ENCODE results near the gene URB1.
"Not testable (repeated sequence)": the region's sequence is repeated elsewhere in the genome, so short reads cannot be mapped to it uniquely, and the experiment has no call there.

Gene URB1

DNA sequence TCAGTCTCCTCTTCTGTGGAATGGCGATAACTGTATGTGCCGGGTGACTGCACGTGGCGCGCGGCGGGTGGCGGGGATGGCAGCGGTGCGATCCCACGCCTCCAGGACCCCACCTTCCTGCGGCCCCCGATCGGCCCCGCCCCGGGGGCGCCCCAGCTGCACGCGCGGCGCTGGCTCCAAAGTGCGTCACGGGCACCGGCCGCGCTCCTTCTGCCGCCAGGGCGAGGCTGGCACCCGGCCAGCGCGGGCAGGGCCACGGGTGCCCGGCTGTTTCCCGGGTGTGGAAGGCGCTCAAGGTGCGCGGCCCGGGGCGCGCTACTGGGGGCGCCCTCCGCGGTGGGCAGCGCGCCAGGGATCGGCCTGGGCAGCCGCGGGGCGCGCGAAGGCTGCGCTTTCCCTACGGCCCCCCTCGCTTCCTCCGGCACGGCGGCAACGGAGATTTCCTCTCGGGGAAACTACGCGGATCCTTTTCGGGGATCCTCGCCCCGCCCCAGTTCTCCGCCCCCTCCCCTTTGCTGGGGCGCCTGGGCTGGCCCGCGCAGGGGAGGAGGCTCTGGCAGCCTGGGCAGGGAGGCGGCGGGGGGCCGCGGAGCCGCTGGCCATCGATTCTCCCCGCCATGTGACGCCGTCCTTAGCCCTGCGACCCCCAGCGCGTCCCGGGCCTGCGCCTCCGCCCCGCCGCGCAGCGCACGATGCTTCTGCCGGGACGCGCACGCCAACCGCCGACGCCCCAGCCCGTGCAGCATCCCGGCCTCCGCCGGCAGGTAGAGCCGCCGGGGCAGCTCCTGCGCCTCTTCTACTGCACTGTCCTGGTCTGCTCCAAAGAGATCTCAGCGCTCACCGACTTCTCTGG lies 19.6 kb upstream of the URB1 start, which contains the start of gene EVA1C:
Gene EVA1C, plus strand, starts transcription at position 545 of the 853 bp plus-strand sequence. Its CDS starts 148 bp downstream, at position 693.
- DNase-seq: peak; percentile 73

DNA sequence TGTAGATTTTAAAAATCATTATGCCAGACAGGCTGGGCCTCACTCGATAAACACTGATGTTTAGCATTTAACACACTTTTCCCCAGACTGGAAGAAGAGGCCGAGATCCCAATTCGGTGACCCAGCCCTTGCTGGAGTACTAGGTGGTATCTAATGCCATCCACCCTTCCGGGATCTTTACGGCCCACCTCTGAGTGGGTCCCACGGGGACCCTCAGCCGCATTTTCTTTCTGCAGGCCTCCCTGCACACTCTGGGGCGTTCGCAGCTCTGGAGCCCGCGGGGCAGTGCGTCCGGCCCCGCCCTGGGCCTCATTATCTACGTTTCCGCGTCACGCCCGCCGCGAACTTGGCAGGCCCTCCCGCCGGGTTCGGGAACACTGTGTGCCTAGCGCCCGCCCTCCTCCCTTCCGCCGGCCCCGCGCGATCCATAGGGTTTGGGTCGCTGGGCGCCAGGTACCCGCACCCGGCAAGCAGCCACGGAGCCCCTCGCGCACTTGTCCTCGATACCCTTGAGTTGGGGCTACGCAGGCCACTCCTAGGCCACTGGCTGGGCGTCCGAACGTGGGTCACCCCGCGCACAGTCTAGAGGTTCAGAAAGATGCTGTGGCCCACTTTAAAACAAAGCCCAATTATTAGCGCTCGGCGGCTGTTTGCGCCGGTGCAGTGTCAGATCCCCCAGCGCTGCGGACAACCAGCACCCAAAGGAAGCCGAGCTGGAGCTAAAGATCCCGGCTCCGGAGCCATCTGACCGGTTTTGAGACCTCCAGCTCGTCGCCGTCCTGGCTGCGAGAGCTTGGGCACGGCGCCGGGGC lies 18.7 kb upstream of the URB1 start:
- DNase-seq: peak; percentile 54

DNA sequence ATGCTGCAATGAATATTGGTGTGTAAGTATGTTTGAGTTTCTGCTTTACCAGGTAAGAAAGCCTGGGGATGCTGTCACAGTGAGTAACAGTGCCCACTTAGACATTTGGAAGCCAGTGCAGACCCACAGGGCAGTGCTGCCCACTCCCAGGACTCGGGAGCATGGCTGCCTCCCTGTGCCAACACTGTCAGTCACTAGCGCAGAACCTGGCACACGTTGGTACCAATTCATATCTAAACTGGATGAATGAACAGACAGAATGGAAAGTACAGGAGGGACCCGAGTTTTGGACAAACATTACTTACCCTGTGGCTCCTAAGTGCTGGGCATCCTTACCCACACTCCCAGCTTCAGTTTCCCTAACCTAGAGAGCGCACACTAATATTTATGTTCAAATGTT lies 18.1 kb upstream of the URB1 start:
- DNase-seq: no peak

DNA sequence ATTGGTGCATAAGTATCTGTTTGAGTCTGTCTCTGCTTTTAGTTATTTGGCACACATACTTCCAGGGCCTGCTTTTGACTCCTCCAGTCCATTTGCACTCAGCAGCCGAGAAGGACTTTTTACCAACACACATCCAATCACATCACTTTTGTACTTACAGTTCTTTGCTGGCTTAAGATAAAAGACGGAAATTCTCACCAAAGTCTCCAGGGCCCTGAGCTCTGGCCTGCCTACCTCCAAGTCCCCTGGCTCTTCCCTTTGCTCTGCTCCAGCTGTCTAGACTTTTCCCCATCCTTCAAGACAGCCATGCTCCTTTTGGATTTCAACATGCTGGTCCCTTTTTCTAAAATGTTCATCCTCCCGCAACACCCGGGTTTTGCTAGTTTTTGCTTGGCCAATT lies 17.5 kb upstream of the URB1 start:
- DNase-seq: no peak

DNA sequence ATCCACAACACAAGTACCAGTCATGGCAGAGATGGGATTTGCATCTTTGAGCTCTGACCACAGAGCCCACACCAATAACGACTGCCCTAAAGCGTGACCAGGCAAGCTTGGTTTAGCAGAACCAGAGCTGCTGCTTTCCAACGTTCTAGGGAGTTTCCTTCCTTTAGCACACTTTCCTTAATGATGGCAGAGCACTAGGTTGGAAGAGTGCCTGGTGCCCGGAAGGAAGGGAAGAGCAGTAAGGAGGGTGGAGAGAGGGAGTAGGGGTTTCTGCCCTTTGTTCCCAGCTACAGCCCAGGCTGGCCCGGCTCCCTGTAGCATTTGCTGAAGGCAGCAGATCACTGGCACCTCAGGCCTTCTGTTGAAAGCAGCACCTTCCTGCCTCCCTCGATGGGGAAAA lies 13.6 kb upstream of the URB1 start:
- DNase-seq: no peak

DNA sequence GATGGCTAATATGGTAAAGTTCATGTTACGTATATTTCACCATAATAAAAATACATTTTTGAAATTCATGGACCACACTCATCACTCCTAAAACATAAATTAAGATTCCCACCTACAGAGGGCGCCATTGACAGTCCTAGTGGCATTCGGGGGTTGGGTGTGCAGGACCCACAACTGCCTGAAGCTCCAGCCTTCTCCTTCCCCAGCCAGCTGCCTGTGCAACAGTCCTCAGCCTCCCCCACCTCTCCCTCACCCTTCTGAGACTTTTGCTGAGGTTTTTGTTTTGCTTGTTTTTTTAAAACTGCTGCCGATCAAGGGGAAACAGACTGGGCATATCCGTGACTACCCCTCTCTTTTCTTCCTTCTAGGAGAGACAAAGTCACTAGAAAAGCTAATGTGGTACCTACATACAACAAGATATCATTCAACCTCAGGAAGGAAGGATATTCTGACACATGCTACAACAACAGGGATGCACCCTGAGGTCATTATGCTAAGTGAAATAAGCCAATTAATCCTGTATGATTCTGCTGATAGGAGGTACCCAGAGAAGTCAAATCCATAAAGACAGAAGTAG lies 10.5 kb upstream of the URB1 start:
- peak; percentile 45 for DNase-seq

DNA sequence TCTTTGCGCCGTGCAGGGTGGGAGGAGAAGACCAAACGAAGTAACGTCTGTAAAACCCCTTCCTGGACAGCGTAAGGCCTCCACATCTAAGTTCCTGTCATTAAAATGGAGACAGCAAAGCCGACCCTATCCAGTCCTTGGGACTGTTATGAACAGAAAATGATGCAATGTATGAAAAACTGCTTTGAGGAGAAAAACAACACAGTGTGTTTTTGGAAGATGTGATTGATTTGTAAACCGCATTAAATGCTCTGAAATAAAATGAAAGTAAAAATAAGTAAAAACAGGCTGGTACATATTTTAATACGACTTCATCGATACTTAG lies 827 bp upstream of the URB1 start:
- no peak for DNase-seq

DNA sequence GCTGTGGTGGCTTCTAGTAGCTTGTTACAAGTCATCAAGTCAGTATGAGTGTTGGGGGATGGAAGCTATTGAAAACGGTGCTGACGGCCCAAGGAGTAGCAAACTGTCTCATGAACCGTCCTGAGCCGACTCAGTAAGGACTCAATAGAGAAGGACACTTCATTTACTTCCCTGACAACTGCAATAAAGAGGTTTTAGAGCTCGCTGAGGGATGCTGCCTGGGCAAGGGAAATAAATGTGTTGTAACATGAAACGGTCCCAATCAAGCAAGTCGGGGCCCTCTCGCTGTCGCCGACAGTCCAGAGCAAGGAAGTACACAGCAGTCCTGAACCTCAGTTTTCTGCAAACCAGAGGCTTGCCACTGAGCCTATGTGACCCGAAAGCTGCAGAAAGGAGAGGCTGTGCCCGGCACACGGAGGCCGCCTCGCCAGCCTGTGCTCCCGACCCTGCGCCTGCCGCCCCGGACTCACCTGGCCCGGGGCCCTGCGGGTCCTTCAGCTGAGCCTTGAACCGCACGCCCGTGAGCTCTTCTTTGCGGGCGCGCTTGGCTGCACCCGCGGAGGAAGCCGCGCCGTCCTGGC lies 423 bp downstream of the URB1 start:
- DNase-seq: no peak

DNA sequence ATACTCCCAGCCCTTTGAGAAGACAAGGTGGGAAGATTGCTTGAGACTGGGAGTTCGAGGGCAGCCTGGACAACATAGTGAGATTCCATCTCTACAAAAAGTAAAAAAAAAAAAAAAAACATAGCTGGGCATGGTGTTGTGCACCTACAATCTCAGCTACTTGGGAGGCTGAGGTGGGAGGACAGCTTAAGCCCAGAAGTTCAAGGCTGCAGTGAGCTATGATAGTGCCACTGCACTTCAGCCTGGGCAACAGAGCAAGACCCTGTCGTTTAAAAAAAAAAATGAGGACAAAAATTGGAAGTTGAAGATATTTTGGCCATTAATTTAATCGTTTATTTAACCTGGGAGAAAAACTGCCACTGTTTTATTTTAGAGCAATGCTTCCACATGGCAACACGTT lies 1.1 kb downstream of the URB1 start:
- no peak for DNase-seq

DNA sequence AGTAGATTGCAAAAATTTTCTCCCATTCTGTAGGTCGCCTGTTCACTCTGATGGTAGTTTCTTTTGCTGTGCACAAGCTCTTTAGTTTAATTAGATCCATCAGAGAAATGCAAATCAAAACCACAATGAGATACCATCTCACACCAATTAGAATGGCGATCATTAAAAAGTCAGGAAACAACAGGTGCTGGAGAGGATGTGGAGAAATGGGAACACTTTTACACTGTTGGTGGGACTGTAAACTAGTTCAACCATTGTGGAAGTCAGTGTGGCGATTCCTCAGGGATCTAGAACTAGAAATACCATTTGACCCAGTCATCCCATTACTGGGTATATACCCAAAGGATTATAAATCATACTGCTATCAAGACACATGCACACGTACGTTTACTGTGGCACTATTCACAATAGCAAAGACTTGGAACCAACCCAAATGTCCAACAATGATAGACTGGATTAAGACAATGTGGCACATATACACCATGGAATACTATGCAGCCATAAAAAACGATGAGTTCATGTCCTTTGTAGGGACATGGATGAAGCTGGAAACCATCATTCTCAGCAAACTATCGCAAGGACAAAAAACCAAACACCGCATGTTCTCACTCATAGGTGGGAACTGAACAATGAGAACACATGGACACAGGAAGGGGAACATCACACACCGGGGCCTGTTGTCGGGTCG lies 2.1 kb downstream of the URB1 start:
- DNase-seq: not testable (repeated sequence)

DNA sequence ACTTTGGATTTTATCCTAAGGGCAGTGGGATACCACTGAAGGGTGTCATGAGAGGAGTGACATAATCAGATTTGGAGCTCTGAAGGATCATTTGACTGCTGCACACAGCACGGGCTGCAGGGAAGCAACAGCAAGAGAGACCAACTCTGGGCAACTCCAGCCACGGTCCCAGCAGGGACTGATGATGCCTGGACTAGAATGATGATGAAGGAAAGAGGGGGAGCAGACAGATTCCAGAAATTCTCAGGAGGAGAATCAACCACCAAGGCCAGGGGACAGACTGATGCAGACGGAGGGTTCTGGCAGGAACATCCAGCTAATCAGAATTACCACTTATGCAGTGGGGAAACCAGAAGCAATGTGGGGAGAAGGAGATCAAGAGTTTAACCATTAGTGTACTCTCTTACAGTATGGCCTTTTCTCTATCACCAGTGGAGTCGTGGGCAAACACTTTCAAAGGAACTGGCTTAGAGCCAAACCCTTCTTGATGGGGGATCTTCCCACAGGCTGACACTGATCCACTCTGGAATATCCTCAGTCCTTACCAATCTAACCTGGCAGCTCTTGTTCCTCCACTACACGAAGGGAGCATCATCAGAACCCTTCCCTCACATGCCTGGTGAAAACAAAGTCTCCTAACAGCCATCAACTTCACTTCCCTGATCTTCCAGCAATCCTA lies 3.3 kb downstream of the URB1 start:
- DNase-seq: no peak

DNA sequence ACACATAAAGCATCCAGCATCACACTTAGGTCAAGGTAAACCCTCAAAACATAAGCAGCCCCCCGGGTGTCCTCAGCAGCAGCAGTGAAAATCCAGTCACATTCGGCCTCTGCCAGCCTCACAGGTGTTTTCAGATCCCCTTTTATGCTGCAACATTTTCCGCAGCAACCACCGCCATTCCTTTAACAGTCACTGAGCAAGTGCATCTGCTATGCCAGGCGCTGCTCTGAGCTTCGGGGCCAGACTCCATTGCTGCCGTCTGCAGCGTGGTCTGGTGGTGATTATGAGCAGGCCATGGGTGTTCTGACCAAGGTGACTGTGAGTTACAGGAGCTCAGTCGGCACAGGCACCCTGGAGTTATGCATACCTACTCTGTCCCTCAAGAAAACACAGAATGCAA lies 4.5 kb downstream of the URB1 start:
- DNase-seq: no peak

DNA sequence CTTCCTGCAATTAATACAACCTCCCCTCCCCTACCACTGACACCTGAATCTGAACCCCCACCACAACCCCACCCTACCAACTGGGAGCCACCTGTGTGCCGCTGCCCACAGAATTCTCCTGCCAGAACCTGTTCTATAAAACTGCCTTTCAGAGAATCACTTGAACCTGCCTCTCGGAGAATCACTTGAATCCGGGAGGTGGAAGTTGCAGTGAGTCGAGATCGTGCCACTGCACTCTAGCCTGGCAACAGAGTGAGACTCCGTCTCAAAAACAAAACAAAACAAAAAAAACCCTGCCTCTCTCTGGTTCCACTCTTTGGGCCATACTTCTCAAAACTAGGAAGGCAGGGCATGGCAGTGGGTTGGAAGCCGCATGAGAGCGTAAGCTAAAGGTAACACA lies 5.7 kb downstream of the URB1 start:
- no peak for DNase-seq

DNA sequence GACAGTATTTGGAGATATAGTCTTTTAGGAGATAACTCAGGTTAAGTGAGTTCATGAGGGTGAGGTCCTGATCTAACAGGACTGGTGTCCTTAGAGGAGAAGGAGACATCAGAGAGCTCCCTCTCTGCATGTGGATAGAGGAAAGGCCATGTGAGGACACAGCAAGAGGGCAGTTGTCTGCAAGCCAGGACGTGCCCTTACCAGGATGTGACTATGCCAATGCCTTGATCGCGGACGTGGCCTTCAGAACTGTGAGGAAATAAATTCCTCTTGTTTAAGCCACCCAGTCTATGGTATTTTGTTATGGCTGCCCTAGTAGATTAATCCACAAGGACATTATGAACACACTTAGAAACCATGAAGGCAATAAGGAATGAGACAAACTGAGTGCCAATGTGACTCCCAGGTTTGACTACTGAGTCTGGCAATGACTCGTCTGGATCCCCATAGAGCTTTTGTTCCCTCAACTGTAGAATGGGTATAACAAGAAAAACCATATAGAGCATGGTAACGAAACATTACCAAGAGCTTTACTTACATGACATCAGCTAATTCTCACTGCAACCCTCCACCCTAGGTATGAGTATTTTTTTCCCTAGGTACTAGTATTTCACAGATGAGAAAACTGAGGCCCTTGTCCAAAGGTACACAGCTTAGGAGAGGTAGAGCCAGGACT lies 6.5 kb downstream of the URB1 start:
- no peak for DNase-seq

DNA sequence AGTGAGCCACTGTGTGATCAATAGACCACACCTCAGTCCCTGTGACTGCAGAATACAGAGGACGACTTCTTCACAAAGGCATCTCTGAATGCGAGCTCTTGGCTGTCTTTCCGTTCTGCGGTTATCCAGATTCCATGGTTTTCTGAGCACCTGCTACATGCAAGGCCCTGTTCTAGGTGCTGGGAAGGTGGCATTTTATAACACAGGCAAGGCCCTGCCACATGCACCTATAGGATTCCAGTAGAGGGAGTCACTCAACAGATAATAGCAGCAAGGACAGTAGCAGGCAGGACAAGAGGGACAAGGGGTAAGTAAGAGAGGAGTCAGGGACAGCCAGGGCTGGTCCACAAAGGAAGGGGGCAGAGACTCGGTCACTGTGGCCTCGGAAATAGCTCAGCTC lies 9.0 kb downstream of the URB1 start:
- DNase-seq: no peak

DNA sequence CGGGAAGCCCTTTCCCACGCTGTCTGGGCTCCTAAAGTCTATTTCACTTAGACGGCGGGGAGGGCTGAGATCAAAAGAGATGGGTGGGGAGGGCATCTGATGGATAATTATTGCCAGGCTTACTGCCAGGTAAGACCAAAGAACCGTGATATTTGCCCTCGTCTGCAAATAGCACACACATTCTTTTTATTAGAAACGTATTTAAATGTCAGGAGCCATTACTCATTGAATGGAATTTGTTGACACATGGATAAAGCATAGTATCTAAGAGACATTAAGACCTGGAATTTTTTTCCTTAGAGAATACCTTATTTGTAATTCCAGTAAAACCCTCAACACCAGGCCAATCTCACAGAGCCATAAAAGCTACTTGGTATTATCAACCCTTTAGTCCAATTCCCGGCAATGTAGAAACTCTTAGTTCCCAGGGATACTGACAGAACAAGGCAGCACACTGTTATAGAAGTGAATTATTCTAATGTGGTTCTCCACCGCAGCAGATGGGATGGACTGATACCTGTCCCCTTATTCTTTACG lies 10.6 kb downstream of the URB1 start:
- no peak for DNase-seq

DNA sequence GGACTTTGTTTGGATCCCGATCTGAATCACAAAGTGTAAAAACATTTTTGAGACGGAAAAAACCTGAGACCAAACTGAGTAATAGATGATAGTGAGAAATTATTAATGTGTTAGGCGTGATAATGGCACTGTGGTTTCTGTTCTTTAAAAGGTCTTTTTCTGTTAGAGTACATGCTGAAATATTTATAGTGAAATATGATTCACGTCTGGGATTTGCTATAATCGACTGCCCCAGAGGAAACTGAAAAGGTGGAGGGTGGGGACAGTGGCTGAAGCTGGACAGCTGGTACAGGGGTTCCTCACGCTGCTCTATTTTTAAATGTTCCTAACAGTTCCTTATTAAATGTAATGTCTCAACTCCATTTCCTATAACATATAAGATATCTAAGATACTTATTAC lies 11.2 kb downstream of the URB1 start:
- no peak for DNase-seq

DNA sequence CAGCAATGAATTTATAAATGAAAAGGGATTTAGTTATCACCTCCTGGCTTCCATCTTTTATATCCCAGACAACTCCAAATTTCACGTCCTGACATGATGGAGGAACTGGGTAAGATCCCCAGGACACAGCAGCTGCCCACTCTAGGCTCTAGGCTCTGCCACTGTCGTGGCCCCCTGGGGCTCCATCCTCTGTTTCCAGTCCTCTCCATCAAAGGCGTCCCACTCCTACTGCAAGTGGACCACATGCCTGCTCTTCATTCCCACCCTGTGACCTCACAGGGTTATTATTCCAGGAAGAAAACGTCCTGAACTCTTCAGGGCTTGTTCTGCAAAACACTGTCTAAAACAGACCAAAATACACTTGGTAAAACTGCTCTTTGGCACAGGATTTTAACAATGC lies 11.9 kb downstream of the URB1 start:
- DNase-seq: no peak

DNA sequence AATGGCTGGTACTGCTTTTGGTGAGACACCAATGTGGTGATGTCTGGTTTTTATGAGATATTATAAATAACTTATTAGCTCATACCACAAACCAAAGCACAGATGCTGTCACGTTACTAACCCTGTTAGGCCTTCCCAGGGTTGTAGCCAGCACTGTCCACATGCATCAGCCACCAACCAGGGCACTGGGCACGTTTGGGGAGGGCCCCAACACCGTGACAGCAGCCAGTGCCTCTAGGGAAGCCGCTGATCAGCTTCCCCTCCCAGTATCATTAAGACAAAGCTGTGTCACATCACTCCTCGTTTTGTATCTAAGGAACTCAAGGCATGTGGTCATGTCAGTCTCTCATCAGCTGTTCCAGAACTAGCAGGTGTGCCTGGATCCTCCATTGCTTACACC lies 13.9 kb downstream of the URB1 start:
- DNase-seq: no peak

DNA sequence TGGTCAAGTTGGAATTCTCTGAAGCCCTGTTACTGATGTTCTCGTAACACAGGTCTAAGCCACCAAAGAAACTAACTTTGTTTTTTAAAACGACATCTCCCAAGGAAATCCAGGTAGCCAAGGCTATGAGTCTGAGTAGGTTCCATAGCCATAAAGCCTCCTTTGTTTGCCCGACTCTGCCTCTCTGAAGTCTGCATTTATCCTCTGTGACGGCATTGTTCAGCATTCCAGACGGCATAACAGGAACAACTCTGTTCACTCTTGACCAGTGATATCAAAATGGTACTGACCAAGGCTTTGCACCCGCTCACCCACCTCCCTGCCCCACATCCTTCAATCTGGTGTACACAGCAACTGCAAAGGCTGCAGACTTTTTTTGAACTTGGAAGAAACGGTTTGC lies 14.8 kb downstream of the URB1 start:
- no peak for DNase-seq

DNA sequence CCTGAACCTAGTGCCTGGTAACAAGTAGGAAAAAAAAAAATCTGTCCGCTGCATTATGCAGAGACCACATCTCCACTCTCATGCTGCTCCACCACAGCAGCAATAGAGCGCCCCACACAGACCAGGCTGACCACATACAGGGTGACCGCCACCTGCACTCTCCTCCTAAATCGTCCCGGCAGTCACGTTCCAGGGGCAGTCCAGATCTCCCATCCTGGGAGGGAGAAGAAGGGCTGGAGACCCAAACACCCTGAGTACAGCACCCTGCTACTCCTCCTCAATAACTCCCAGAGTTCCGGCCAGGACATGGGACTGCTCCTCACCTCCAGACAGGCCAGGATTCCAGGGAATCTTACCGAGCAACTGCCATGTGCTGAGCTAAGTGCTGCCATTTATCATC lies 15.3 kb downstream of the URB1 start:
- DNase-seq: no peak

DNA sequence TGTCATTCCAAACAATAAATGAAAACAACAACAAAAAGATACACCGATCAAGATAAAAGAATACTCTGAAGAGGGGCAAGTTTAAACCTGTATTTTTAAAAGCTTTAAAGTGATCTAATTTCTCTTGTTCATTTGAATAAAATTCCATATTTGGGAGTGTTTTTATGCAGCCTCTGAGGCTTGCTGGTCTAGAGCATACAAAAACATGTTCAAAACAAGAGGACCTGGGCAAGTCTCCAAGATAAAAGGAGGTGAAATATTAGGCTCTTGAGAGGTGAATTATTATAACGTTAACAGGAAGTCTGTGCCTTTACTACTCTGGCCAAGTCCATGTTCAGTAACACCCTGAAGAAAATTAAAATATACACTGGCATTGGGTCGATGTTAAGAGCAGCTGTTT lies 20.1 kb downstream of the URB1 start:
- DNase-seq: no peak
